ENCODE results near the gene LAIR1. TPM values are rescaled to one million over a fixed set of nuclear protein-coding genes. Genes with fewer than 3 reads are reported as not detected.
"Not testable (repeated sequence)": the region's sequence is repeated elsewhere in the genome, so short reads cannot be mapped to it uniquely, and the experiment has no call there.

LAIR1 gene
- total RNA-seq, 1 experiment from 2014 or later, result 0.07 TPM

GRCh38 chr19:54369082-54369687 is 4.5 kb upstream of the LAIR1 start:
- no peak for DNase-seq
- H3K27me3 ChIP-seq (ENCODE audit: control insufficient read depth, insufficient read depth, low read length), result no peaks in the 10 kb centered on the region
- H3K4me3 ChIP-seq (ENCODE audit: insufficient read depth, low read depth, low read length), result no peak overlapping the region
- H3K36me3 ChIP-seq (replicated peaks; ENCODE audit: control insufficient read depth, insufficient read depth, low read length), result no peaks in the 10 kb centered on the region

- no peak for DNase-seq
- Histone ChIP-seq H3K27me3 (ENCODE audit: control insufficient read depth, insufficient read depth, low read length) (no peaks in the 10 kb centered on the region), H3K36me3 (replicated peaks; ENCODE audit: control insufficient read depth, insufficient read depth, low read length) (no peaks in the 10 kb centered on the region), H3K4me3 (ENCODE audit: insufficient read depth, low read depth, low read length) (no peak overlapping the region)
Measured at GRCh38 chr19:54366811-54367210, 2.1 kb upstream of the LAIR1 start.

- DNase-seq; H3K27me3 ChIP-seq (ENCODE audit: control insufficient read depth, insufficient read depth, low read length); H3K4me3 ChIP-seq (ENCODE audit: insufficient read depth, low read depth, low read length); H3K36me3 ChIP-seq (replicated peaks; ENCODE audit: control insufficient read depth, insufficient read depth, low read length): not testable (repeated sequence)
Measured at GRCh38 chr19:54365798-54366197, 1.1 kb upstream of the LAIR1 start.

GRCh38 chr19:54361680-54362422 is 2.9 kb downstream of the LAIR1 start:
- H3K36me3 ChIP-seq (replicated peaks; ENCODE audit: control insufficient read depth, insufficient read depth, low read length); H3K27me3 ChIP-seq (ENCODE audit: control insufficient read depth, insufficient read depth, low read length); H3K4me3 ChIP-seq (ENCODE audit: insufficient read depth, low read depth, low read length); DNase-seq: not testable (repeated sequence)

GRCh38 chr19:54359149-54359820 is 5.4 kb downstream of the LAIR1 start:
- not testable (repeated sequence) for H3K36me3 ChIP-seq (replicated peaks; ENCODE audit: control insufficient read depth, insufficient read depth, low read length); H3K4me3 ChIP-seq (ENCODE audit: insufficient read depth, low read depth, low read length); H3K27me3 ChIP-seq (ENCODE audit: control insufficient read depth, insufficient read depth, low read length); DNase-seq

- DNase-seq, result no peak
- Histone ChIP-seq H3K4me3 (ENCODE audit: insufficient read depth, low read depth, low read length) (no peak overlapping the region), H3K36me3 (replicated peaks; ENCODE audit: control insufficient read depth, insufficient read depth, low read length) (no peaks in the 10 kb centered on the region), H3K27me3 (ENCODE audit: control insufficient read depth, insufficient read depth, low read length) (no peaks in the 10 kb centered on the region)
Measured at GRCh38 chr19:54357381-54357780, 7.3 kb downstream of the LAIR1 start.

- DNase-seq, result no peak
- no peak overlapping the region for H3K4me3 ChIP-seq (ENCODE audit: insufficient read depth, low read depth, low read length)
- no peaks in the 10 kb centered on the region for H3K36me3 ChIP-seq (replicated peaks; ENCODE audit: control insufficient read depth, insufficient read depth, low read length)
Measured at GRCh38 chr19:54356444-54357056, 8.2 kb downstream of the LAIR1 start.

GRCh38 chr19:54355675-54356074 is 9.1 kb downstream of the LAIR1 start:
- Histone ChIP-seq H3K4me3 (ENCODE audit: insufficient read depth, low read depth, low read length) (no peak overlapping the region), H3K36me3 (replicated peaks; ENCODE audit: control insufficient read depth, insufficient read depth, low read length) (no peaks in the 10 kb centered on the region), H3K27me3 (ENCODE audit: control insufficient read depth, insufficient read depth, low read length) (no peaks in the 10 kb centered on the region)
- DNase-seq, result no peak

More at GRCh38 chr19:54356444-54357056, 8.2 kb downstream of the LAIR1 start:
- H3K27me3 ChIP-seq (ENCODE audit: control insufficient read depth, insufficient read depth, low read length), result no peaks in the 10 kb centered on the region

- no peak overlapping the region for H3K4me3 ChIP-seq (ENCODE audit: insufficient read depth, low read depth, low read length)
- DNase-seq, result no peak
- no peaks in the 10 kb centered on the region for H3K27me3 ChIP-seq (ENCODE audit: control insufficient read depth, insufficient read depth, low read length)
- H3K36me3 ChIP-seq (replicated peaks; ENCODE audit: control insufficient read depth, insufficient read depth, low read length), result no peaks in the 10 kb centered on the region
Measured at GRCh38 chr19:54354761-54355160, 10.0 kb downstream of the LAIR1 start.

GRCh38 chr19:54352546-54352945 is 12.2 kb downstream of the LAIR1 start:
- DNase-seq, result no peak
- no peaks in the 10 kb centered on the region for H3K27me3 ChIP-seq (ENCODE audit: control insufficient read depth, insufficient read depth, low read length)
- H3K36me3 ChIP-seq (replicated peaks; ENCODE audit: control insufficient read depth, insufficient read depth, low read length), result no peaks in the 10 kb centered on the region
- no peak overlapping the region for H3K4me3 ChIP-seq (ENCODE audit: insufficient read depth, low read depth, low read length)

GRCh38 chr19:54352041-54352440 is 12.7 kb downstream of the LAIR1 start:
- no peak for DNase-seq
- no peaks in the 10 kb centered on the region for H3K27me3 ChIP-seq (ENCODE audit: control insufficient read depth, insufficient read depth, low read length)
- H3K36me3 ChIP-seq (replicated peaks; ENCODE audit: control insufficient read depth, insufficient read depth, low read length), result no peaks in the 10 kb centered on the region
- H3K4me3 ChIP-seq (ENCODE audit: insufficient read depth, low read depth, low read length), result no peak overlapping the region

GRCh38 chr19:54351474-54351873 is 13.3 kb downstream of the LAIR1 start:
- no peaks in the 10 kb centered on the region for H3K27me3 ChIP-seq (ENCODE audit: control insufficient read depth, insufficient read depth, low read length)
- DNase-seq, result no peak
- H3K4me3 ChIP-seq (ENCODE audit: insufficient read depth, low read depth, low read length), result no peak overlapping the region
- H3K36me3 ChIP-seq (replicated peaks; ENCODE audit: control insufficient read depth, insufficient read depth, low read length), result no peaks in the 10 kb centered on the region

- no peak overlapping the region for H3K4me3 ChIP-seq (ENCODE audit: insufficient read depth, low read depth, low read length)
- H3K27me3 ChIP-seq (ENCODE audit: control insufficient read depth, insufficient read depth, low read length), result no peaks in the 10 kb centered on the region
- DNase-seq, result no peak
- H3K36me3 ChIP-seq (replicated peaks; ENCODE audit: control insufficient read depth, insufficient read depth, low read length), result no peaks in the 10 kb centered on the region
Measured at GRCh38 chr19:54345938-54346386, 18.8 kb downstream of the LAIR1 start.

GRCh38 chr19:54343868-54344267 is 20.9 kb downstream of the LAIR1 start:
- no peaks in the 10 kb centered on the region for H3K36me3 ChIP-seq (replicated peaks; ENCODE audit: control insufficient read depth, insufficient read depth, low read length)
- H3K4me3 ChIP-seq (ENCODE audit: insufficient read depth, low read depth, low read length), result no peak overlapping the region
- H3K27me3 ChIP-seq (ENCODE audit: control insufficient read depth, insufficient read depth, low read length), result no peaks in the 10 kb centered on the region
- DNase-seq, result no peak

GRCh38 chr19:54341295-54341694 is 23.4 kb downstream of the LAIR1 start:
- DNase-seq, result no peak
- H3K4me3 ChIP-seq (ENCODE audit: insufficient read depth, low read depth, low read length), result no peak overlapping the region
- no peaks in the 10 kb centered on the region for H3K36me3 ChIP-seq (replicated peaks; ENCODE audit: control insufficient read depth, insufficient read depth, low read length)
- no peaks in the 10 kb centered on the region for H3K27me3 ChIP-seq (ENCODE audit: control insufficient read depth, insufficient read depth, low read length)
